Adrenal gland (tissue), 12 donors: ENCODE results near the gene INPP4B. TPM values are rescaled to one million over a fixed set of nuclear protein-coding genes. Genes with fewer than 3 reads are reported as not detected.

Experiments used
- DNase-seq, 7 donors: peaks; one replicate each; pipeline ENCODE4 v3.0.0-alpha.2; 2019 to 2020
- H3K27ac ChIP-seq, 5 donors: fragments of 200-600 bp; sonication (generic) in 4 of 5; 1 replicate in 3 of 5; 2 replicates in 2 of 5; pipeline versions ENCODE4 v1.5.1 to v1.8.0; 2016 to 2020; ENCODE audit warnings: mild to moderate bottlenecking in 1 of 5
- H3K27me3 ChIP-seq: fragments of 200-600 bp; 2 replicates; pipeline ENCODE4 v1.8.0; 2021
- H3K36me3 ChIP-seq, 2 donors: fragments of 200-600 bp; replicated peaks in 1 of 2; 1 replicate in 1 of 2; 2 replicates in 1 of 2; pipeline versions ENCODE4 v1.5.1 to v1.8.0; 2018 to 2022
- H3K4me1 ChIP-seq, 2 donors: fragments of 200-600 bp; replicated peaks in 1 of 2; 1 replicate in 1 of 2; 2 replicates in 1 of 2; pipeline versions ENCODE4 v1.5.1 to v1.8.0; 2018 to 2021
- H3K4me3 ChIP-seq, 4 donors: fragments of 200-600 bp; sonication (generic) in 3 of 4; one replicate each; pipeline ENCODE4 v1.5.1; 2016 to 2018
- H3K9me3 ChIP-seq, 3 donors: fragments of 200-600 bp; sonication (generic) in 1 of 3; replicated peaks in 1 of 3; 1 replicate in 2 of 3; 2 replicates in 1 of 3; pipeline versions ENCODE4 v1.5.1 to v1.8.0; 2016 to 2021
- CTCF ChIP-seq, 6 experiments: fragments of 450-650 bp in 4 of 6; fragments of 200-600 bp in 2 of 6; sonication (generic) in 1 of 6; IDR thresholded peaks; 1 replicate in 5 of 6; 2 replicates in 1 of 6; pipeline versions ENCODE4 v1.5.1 to v1.8.0; 2016 to 2021; ENCODE audit warnings: antibody characterized with exemption in 6 of 6, mild to moderate bottlenecking in 2 of 6, moderate library complexity in 1 of 6
- POLR2A ChIP-seq, 2 donors: fragments of 450-650 bp; IDR thresholded peaks; one replicate each; pipeline ENCODE4 v1.6.1; 2017; ENCODE audit warnings: antibody characterized with exemption in 2 of 2, mild to moderate bottlenecking in 2 of 2, moderate library complexity in 1 of 2
- WGBS, 4 donors: extraction: QIAGEN DNeasy Blood & Tissue Kit in 2 of 4; methylation state at CpG; one replicate each; pipeline versions ENCODE4 v1.1.5 to v1.1.7; 2013 to 2017; 5-methylcytosine and 5-hydroxymethylcytosine counted together
- intact Hi-C, 2 donors: fragments of 100-400 bp; cut with DNase I; formaldehyde crosslinking; loops; one replicate each; pipeline versions ENCODE4 v1.14.1 to v1.15.0; 2022 to 2023
- polyA plus RNA-seq, 3 donors: library from polyadenylated mRNA; stranded (reverse); fragments of 200-250 nt in 2 of 3; fragments of 350-450 nt in 1 of 3; fragmentation: Illumina TruSeq in 1 of 3; extraction: RNeasy Lipid Tissue Mini Kit (QIAGEN cat#74804) in 1 of 3; gene quantifications; one replicate each; pipeline ENCODE4 v1.2.3, GENCODE V29; 2013 to 2014
- total RNA-seq, 9 donors: library from RNA; depleted of rRNA in 4 of 9; stranded (reverse); fragments of >200 nt in 4 of 9; fragments of 120-200 nt in 1 of 9; fragmentation: NEBNext Ultra II Directional in 1 of 9; extraction: Animal tissue kit (Norgen Biotek cat#: 25700) in 1 of 9; gene quantifications; one replicate each; pipeline versions ENCODE4 v1.1.0 to v1.2.4, GENCODE V29; 2013 to 2023
- donor health status: healthy with polysubstance abuse.
- donor health status: Bipolar disorder and iron deficiency.
- donor health status: DM: yes; HTN: yes; CAD: no.
- donor health status: DM: no; HTN: no; CAD: no.
- donor health status: DM: no; HTN: no; CAD: no.
- donor health status: DM: yes; HTN: yes; CAD: no.

Gene INPP4B
- total and polyA plus RNA-seq, 12 donors: 2.2 to 21.6 (median 11.8) TPM

- WGBS, 4 donors: 84 to 100% (median 95%) methylated on average over 3 of the region's 3 CpGs
- TF ChIP-seq CTCF (IDR thresholded peaks at IDR 0.05) (no peak), POLR2A (IDR thresholded peaks at IDR 0.05) (no peak)
- H3K27me3 ChIP-seq: no peaks in the 10 kb centered on the region
- no peaks in the 10 kb centered on the region for H3K4me1 ChIP-seq
- no peak overlapping the region for H3K4me3 ChIP-seq
- intact Hi-C loops: no loop called here
- H3K36me3 ChIP-seq: no peaks in the 10 kb centered on the region
- no peaks in the 10 kb centered on the region for H3K9me3 ChIP-seq
- H3K27ac ChIP-seq: no peak overlapping the region
- DNase-seq: no peak
These were observed 665.1 kb downstream of the INPP4B start for GRCh38 chr4:142181021-142181420.

- intact Hi-C loops: no loop called here
These were observed 676.9 kb downstream of the INPP4B start for GRCh38 chr4:142169216-142169615.

GRCh38 chr4:142168181-142168580 is 677.9 kb downstream of the INPP4B start:
- Histone ChIP-seq H3K4me1 (no peaks in the 10 kb centered on the region), H3K9me3 (peaks cover 0 to 6% (median 0%) of the 10 kb centered on the region in 3 donors), H3K27me3 (no peaks in the 10 kb centered on the region), H3K36me3 (no peaks in the 10 kb centered on the region), H3K4me3 (no peak overlapping the region), H3K27ac (no peak overlapping the region)
- DNase-seq: no peak
- TF ChIP-seq CTCF (IDR thresholded peaks at IDR 0.05) (no peak), POLR2A (IDR thresholded peaks at IDR 0.05) (no peak)
- WGBS, 4 donors: 92 to 99% (median 96%) methylated on average over 2 of the region's 2 CpGs
- intact Hi-C loops: no loop called here

More at GRCh38 chr4:142169216-142169615, 676.9 kb downstream of the INPP4B start:
- Histone ChIP-seq H3K4me1 (no peaks in the 10 kb centered on the region), H3K4me3 (no peak overlapping the region), H3K27me3 (no peaks in the 10 kb centered on the region), H3K36me3 (no peaks in the 10 kb centered on the region), H3K9me3 (peaks cover 0 to 6% (median 0%) of the 10 kb centered on the region in 3 donors), H3K27ac (no peak overlapping the region)
- TF ChIP-seq CTCF (IDR thresholded peaks at IDR 0.05) (no peak), POLR2A (IDR thresholded peaks at IDR 0.05) (no peak)
- no peak for DNase-seq

GRCh38 chr4:142164767-142165500 is 681.2 kb downstream of the INPP4B start:
- Histone ChIP-seq H3K27me3 (no peaks in the 10 kb centered on the region), H3K36me3 (no peaks in the 10 kb centered on the region), H3K27ac (no peak overlapping the region), H3K4me3 (no peak overlapping the region), H3K9me3 (peaks cover 0 to 6% (median 0%) of the 10 kb centered on the region in 3 donors), H3K4me1 (no peaks in the 10 kb centered on the region)
- intact Hi-C loops: no loop called here
- 83 to 97% (median 89%) methylated on average over 4 of the region's 4 CpGs for WGBS, 4 donors
- no peak for DNase-seq
- TF ChIP-seq POLR2A (IDR thresholded peaks at IDR 0.05): no peak
- TF ChIP-seq CTCF (IDR thresholded peaks at IDR 0.05): no peak
